Keratinocyte (primary cell): ENCODE measurements around the gene NOA1. TPM values are rescaled to one million over a fixed set of nuclear protein-coding genes. Genes with fewer than 3 reads are reported as not detected.
"Not testable (repeated sequence)": the region's sequence is repeated elsewhere in the genome, so short reads cannot be mapped to it uniquely, and the experiment has no call there.

Experiments
- DNase-seq: peaks from one replicate; pipeline ENCODE4 v3.0.0-alpha.2; 2011; ENCODE audit warnings: low read depth, missing footprints, low spot score
- FAIRE-seq: peaks from 2 replicates; lab custom pipeline; 2011; peaks lifted over from hg19 to GRCh38; lab: Jason Lieb, UNC
- H2AFZ ChIP-seq: 2 replicates; pipeline ENCODE4 v1.6.0; 2012; ENCODE audit warnings: low read length, control low read depth, inconsistent platforms; ENCODE audit not compliant: control insufficient read depth
- H3K27ac ChIP-seq: 2 replicates; pipeline ENCODE4 v1.5.1; 2011; ENCODE audit warnings: low read length; ENCODE audit not compliant: control insufficient read depth, insufficient read depth
- H3K27me3 ChIP-seq: 3 replicates; pipeline ENCODE4 v1.6.0; 2011; ENCODE audit warnings: low read length; ENCODE audit not compliant: control insufficient read depth, insufficient read depth; ENCODE audit errors: extremely low read depth
- H3K36me3 ChIP-seq, 2 experiments: 2 replicates in 1 of 2; 3 replicates in 1 of 2; pipeline ENCODE4 v1.5.1; 2011; ENCODE audit warnings: low read length in 2 of 2, mild to moderate bottlenecking in 1 of 2; ENCODE audit not compliant: control insufficient read depth in 2 of 2, insufficient read depth in 2 of 2; ENCODE audit errors: extremely low read depth in 1 of 2
- H3K4me1 ChIP-seq: 3 replicates; pipeline ENCODE4 v1.5.1; 2011; ENCODE audit warnings: low read length; ENCODE audit not compliant: control insufficient read depth, insufficient read depth; ENCODE audit errors: extremely low read depth
- H3K4me2 ChIP-seq: 3 replicates; pipeline ENCODE4 v1.6.0; 2011; ENCODE audit warnings: low read depth, low read length; ENCODE audit not compliant: control insufficient read depth, insufficient read depth; ENCODE audit errors: extremely low read depth
- H3K4me3 ChIP-seq, 3 experiments: fragments of 200-600 bp in 1 of 3; sonication (generic) in 1 of 3; 2 replicates in 2 of 3; 3 replicates in 1 of 3; pipeline ENCODE4 v1.5.1; 2011 to 2016; ENCODE audit warnings: low read length in 3 of 3, mild to moderate bottlenecking in 3 of 3, control low read depth in 2 of 3, inconsistent platforms in 1 of 3, low read depth in 1 of 3, mixed read lengths in 1 of 3, mixed run types in 1 of 3, moderate library complexity in 1 of 3; ENCODE audit not compliant: control insufficient read depth in 2 of 3, insufficient read depth in 2 of 3; ENCODE audit errors: extremely low read depth in 1 of 3
- H3K79me2 ChIP-seq: 2 replicates; pipeline ENCODE4 v1.6.0; 2012; ENCODE audit warnings: low read length; ENCODE audit not compliant: control insufficient read depth, insufficient read depth
- H3K9ac ChIP-seq: 3 replicates; pipeline ENCODE4 v1.6.0; 2011; ENCODE audit warnings: low read length; ENCODE audit not compliant: control insufficient read depth, insufficient read depth; ENCODE audit errors: extremely low read depth
- H3K9me1 ChIP-seq: 3 replicates; pipeline ENCODE4 v1.6.0; 2011; ENCODE audit warnings: low read length; ENCODE audit not compliant: control insufficient read depth, insufficient read depth; ENCODE audit errors: extremely low read depth
- H3K9me3 ChIP-seq: 2 replicates; pipeline ENCODE4 v1.5.1; 2012; ENCODE audit warnings: low read depth, low read length; ENCODE audit not compliant: control insufficient read depth
- H4K20me1 ChIP-seq: 3 replicates; pipeline ENCODE4 v1.6.0; 2011; ENCODE audit warnings: low read length; ENCODE audit not compliant: control insufficient read depth, insufficient read depth; ENCODE audit errors: extremely low read depth
- EZH2 ChIP-seq: IDR thresholded peaks from one replicate; pipeline ENCODE4 v1.6.1; 2012; ENCODE audit warnings: inconsistent platforms, mild to moderate bottlenecking, low read length, moderate library complexity
- dilution Hi-C: fragments of 300-500 bp; cut with MboI; formaldehyde crosslinking; loops from one replicate; pipeline ENCODE4 v1.7.0; 2020; ENCODE audit warnings: low sequenced_read_pairs; ENCODE audit not compliant: extremely low pct_ligation_motif_present
- polyA plus RNA-seq, 5 experiments: library from polyadenylated mRNA; depleted of rRNA in 3 of 5; stranded (reverse) in 3 of 5; stranded (forward) in 1 of 5; unstranded in 1 of 5; fragments of >200 nt; gene quantifications; 1 replicate in 1 of 5; 2 replicates in 3 of 5; 3 replicates in 1 of 5; pipeline versions ENCODE4 v1.2.1 to v1.2.3, GENCODE V29; 2011 to 2012; ENCODE audit warnings: missing spikeins in 2 of 5, low read depth in 1 of 5, low replicate concordance in 1 of 5
- TF ChIP-seq, protein P1 (sequence below), 3 experiments: IDR thresholded peaks in 1 of 3; conservative IDR thresholded peaks in 1 of 3; optimal IDR thresholded peaks in 1 of 3; 2 replicates in 2 of 3; 3 replicates in 1 of 3; pipeline versions ENCODE3 to v1.5.1; 2011; ENCODE audit warnings: low read length in 3 of 3, mild to moderate bottlenecking in 3 of 3, moderate library complexity in 2 of 3, control low read depth in 1 of 3, inconsistent platforms in 1 of 3; ENCODE audit not compliant: insufficient read depth in 2 of 3; ENCODE audit errors: extremely low read depth in 1 of 3

Gene NOA1
- polyA plus RNA-seq, 1 donor (not counting 4 experiments of a cell fraction or from before 2014, with no cell fraction given), result 15.5 TPM

DNA sequence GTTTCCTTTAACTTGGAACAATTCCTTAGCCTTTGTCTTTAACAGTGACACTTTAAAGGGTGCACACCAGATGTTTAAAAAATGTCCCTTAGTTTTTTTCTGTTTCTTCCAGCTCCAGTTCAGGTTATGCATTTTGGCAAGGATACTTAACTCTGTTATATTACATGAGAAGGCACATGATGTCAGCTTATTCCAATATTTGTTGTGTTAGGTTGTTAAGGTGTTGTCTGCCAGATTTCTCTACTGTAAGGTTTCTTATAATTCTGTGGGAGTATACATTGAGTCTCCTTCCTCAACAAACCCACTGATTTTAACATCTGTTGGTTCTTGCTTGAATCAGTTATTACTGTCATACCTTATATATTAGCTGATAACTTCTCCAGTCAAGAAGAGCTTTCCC, 36.4 kb downstream of the NOA1 start:
- Histone ChIP-seq H3K4me1 (peaks cover 17% of the 10 kb centered on the region), H3K9me3 (no peaks in the 10 kb centered on the region), H3K27ac (no peak overlapping the region), H3K9ac (no peak overlapping the region), H3K9me1 (no peaks in the 10 kb centered on the region), H2AFZ (no peak overlapping the region), H3K79me2 (no peaks in the 10 kb centered on the region), H4K20me1 (no peaks in the 10 kb centered on the region), H3K4me2 (no peak overlapping the region), H3K4me3 (no peak overlapping the region), H3K36me3 (peaks cover 0 to 2% of the 10 kb centered on the region in 2 experiments), H3K27me3 (no peaks in the 10 kb centered on the region)
- FAIRE-seq (no peak), DNase-seq (no peak)
- dilution Hi-C loops, result no loop called here
- no peak for TF ChIP-seq EZH2

DNA sequence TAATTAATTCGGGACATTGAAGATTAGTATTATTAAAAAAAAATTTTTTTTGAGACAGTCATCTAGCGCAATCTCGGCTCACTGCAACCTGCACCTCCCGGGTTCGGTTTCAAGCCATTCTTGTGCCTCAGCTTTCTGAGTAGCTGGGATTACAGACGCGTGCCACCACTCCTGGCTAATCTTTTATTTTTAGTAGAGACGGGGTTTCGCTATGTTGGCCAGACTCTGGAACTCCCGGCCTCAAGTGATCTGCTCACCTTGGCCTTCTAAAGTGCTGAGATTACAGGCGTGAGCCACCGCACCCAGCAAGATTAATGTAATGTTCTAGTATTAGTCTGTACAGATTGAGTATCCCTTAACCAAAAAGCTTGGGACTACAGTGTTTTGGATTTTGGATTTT, 37.0 kb downstream of the NOA1 start:
- H3K4me1 ChIP-seq, result peaks cover 13% of the 10 kb centered on the region
- H3K27ac ChIP-seq, result no peak overlapping the region
- peaks cover 0 to 2% of the 10 kb centered on the region in 2 experiments for H3K36me3 ChIP-seq
- no peak overlapping the region for H2AFZ ChIP-seq
- FAIRE-seq (no peak), DNase-seq (no peak)
- no peaks in the 10 kb centered on the region for H3K79me2 ChIP-seq
- no peaks in the 10 kb centered on the region for H3K9me1 ChIP-seq
- H3K4me2 ChIP-seq, result no peak overlapping the region
- no peaks in the 10 kb centered on the region for H3K9me3 ChIP-seq
- dilution Hi-C loops, result no loop called here
- H3K27me3 ChIP-seq, result no peaks in the 10 kb centered on the region
- TF ChIP-seq, protein P1, sequence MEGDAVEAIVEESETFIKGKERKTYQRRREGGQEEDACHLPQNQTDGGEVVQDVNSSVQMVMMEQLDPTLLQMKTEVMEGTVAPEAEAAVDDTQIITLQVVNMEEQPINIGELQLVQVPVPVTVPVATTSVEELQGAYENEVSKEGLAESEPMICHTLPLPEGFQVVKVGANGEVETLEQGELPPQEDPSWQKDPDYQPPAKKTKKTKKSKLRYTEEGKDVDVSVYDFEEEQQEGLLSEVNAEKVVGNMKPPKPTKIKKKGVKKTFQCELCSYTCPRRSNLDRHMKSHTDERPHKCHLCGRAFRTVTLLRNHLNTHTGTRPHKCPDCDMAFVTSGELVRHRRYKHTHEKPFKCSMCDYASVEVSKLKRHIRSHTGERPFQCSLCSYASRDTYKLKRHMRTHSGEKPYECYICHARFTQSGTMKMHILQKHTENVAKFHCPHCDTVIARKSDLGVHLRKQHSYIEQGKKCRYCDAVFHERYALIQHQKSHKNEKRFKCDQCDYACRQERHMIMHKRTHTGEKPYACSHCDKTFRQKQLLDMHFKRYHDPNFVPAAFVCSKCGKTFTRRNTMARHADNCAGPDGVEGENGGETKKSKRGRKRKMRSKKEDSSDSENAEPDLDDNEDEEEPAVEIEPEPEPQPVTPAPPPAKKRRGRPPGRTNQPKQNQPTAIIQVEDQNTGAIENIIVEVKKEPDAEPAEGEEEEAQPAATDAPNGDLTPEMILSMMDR (optimal IDR thresholded peaks at IDR 0.05 in 1 of 3, IDR thresholded peaks at IDR 0.05 in 1 of 3, conservative IDR thresholded peaks at IDR 0.05 in 1 of 3; ENCODE audit: extremely low read depth in 1 of 3, insufficient read depth in 2 of 3, low read length in 3 of 3), result no peak
- TF ChIP-seq EZH2, result no peak
- no peak overlapping the region for H3K4me3 ChIP-seq
- no peaks in the 10 kb centered on the region for H4K20me1 ChIP-seq
- no peak overlapping the region for H3K9ac ChIP-seq

DNA sequence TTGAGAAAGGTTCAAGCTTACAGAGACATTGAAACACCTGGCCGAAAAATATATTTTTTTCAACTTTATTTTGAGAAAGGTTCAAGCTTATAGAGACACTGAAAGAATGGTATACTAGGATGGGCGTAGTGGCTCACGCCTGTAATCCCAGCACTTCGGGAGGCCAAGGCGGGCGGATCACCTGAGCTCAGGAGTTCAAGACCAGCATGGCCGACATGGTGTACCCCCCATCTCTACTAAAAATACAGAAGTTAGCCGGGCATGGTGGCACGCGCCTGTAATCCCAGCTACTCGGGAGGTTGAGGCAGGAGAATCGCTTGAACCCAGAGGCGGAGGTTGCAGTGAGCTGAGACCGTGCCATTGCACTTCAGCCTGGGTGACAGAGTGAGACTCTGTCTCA, 37.6 kb downstream of the NOA1 start:
- H3K36me3 ChIP-seq, H2AFZ ChIP-seq, H4K20me1 ChIP-seq, H3K79me2 ChIP-seq, FAIRE-seq, H3K9me1 ChIP-seq, H3K4me3 ChIP-seq, DNase-seq, H3K9ac ChIP-seq, H3K27me3 ChIP-seq, H3K4me2 ChIP-seq, H3K9me3 ChIP-seq, dilution Hi-C loops, H3K27ac ChIP-seq: not testable (repeated sequence)
- peaks cover 13% of the 10 kb centered on the region for H3K4me1 ChIP-seq
